H1 (cell line): Measurements from ENCODE around the gene PTPRD. TPM values are rescaled to one million over a fixed set of nuclear protein-coding genes. Genes with fewer than 3 reads are reported as not detected.

Experiments used
- CTCF ChIA-PET: fragments of 300-600 bp; sonication (Branson Sonifier 250); formaldehyde crosslinking; loops from one replicate; lab custom pipeline; 2021; ENCODE audit not compliant: partially characterized antibody; lab: Charles Lee
- POLR2A ChIA-PET: fragments of 300-600 bp; sonication (Branson Sonifier 250); formaldehyde crosslinking; loops from one replicate; lab custom pipeline; 2021; ENCODE audit warnings: inconsistent platforms; ENCODE audit not compliant: partially characterized antibody; lab: Charles Lee
- DNase-seq, 2 experiments: peaks; one replicate each; pipeline versions ENCODE4 v3.0.0 to v3.0.0-alpha.2; 2010 to 2022; ENCODE audit warnings: low spot score in 2 of 2, low read depth in 1 of 2, mixed read lengths in 1 of 2
- FAIRE-seq: peaks from 2 replicates; lab custom pipeline; 2011; peaks lifted over from hg19 to GRCh38; lab: Jason Lieb, UNC
- H2AFZ ChIP-seq: 2 replicates; pipeline ENCODE4 v1.8.1; 2012; ENCODE audit warnings: low read length, inconsistent platforms
- H2AK5ac ChIP-seq: 2 replicates; pipeline ENCODE4 v1.6.1; 2013; ENCODE audit warnings: low read depth, low read length
- H2BK120ac ChIP-seq: replicated peaks from 2 replicates; pipeline ENCODE3; 2013; ENCODE audit warnings: low read depth, low read length, inconsistent platforms
- H2BK12ac ChIP-seq: 2 replicates; pipeline ENCODE4 v1.6.1; 2013; ENCODE audit warnings: low read depth, low read length
- H2BK15ac ChIP-seq: 2 replicates; pipeline ENCODE4 v1.6.1; 2013; ENCODE audit warnings: low read length
- H2BK20ac ChIP-seq: 2 replicates; pipeline ENCODE4 v1.6.1; 2013; ENCODE audit warnings: low read length
- H2BK5ac ChIP-seq: 2 replicates; pipeline ENCODE4 v1.6.1; 2013; ENCODE audit warnings: low read depth, low read length
- H3K14ac ChIP-seq: 2 replicates; pipeline ENCODE4 v1.6.1; 2013; ENCODE audit warnings: inconsistent platforms; ENCODE audit not compliant: insufficient read length
- H3K18ac ChIP-seq: 2 replicates; pipeline ENCODE4 v1.6.1; 2013; ENCODE audit warnings: low read length; ENCODE audit errors: extremely low read depth
- H3K23ac ChIP-seq: 2 replicates; pipeline ENCODE4 v1.6.1; 2013; ENCODE audit warnings: inconsistent platforms; ENCODE audit not compliant: insufficient read length
- H3K23me2 ChIP-seq: 2 replicates; pipeline ENCODE4 v1.6.1; 2013; ENCODE audit warnings: low read depth, low read length
- H3K27ac ChIP-seq: 2 replicates; pipeline ENCODE4 v1.6.1; 2011; ENCODE audit warnings: low read depth, low read length, inconsistent platforms
- H3K27me3 ChIP-seq, 4 experiments: replicated peaks in 1 of 4; 1 replicate in 1 of 4; 2 replicates in 3 of 4; pipeline versions ENCODE4 v1.6.1 to v1.8.1; 2011 to 2013; ENCODE audit warnings: low read length in 3 of 4, mild to moderate bottlenecking in 3 of 4, inconsistent platforms in 2 of 4, mixed read lengths in 2 of 4, moderate library complexity in 1 of 4; ENCODE audit not compliant: control insufficient read depth in 3 of 4, insufficient read depth in 3 of 4; ENCODE audit errors: extremely low read depth in 1 of 4
- H3K36me3 ChIP-seq, 4 experiments: 2 replicates each; pipeline versions ENCODE4 v1.6.1 to v1.8.1; 2011 to 2013; ENCODE audit warnings: mild to moderate bottlenecking in 4 of 4, low read length in 3 of 4, moderate library complexity in 2 of 4, control low read depth in 1 of 4, inconsistent platforms in 1 of 4; ENCODE audit not compliant: insufficient read depth in 4 of 4, control insufficient read depth in 2 of 4
- H3K4ac ChIP-seq: replicated peaks from 2 replicates; pipeline ENCODE3; 2013; ENCODE audit warnings: low read length, low read depth, mixed read lengths, inconsistent platforms; ENCODE audit not compliant: insufficient read length
- H3K4me1 ChIP-seq, 4 experiments: replicated peaks in 1 of 4; 1 replicate in 1 of 4; 2 replicates in 3 of 4; pipeline versions ENCODE4 v1.6.1 to v1.8.1; 2011 to 2013; ENCODE audit warnings: low read length in 3 of 4, inconsistent platforms in 2 of 4, mixed read lengths in 1 of 4; ENCODE audit not compliant: insufficient read depth in 4 of 4, control insufficient read depth in 3 of 4
- H3K4me2 ChIP-seq, 2 experiments: 2 replicates each; pipeline versions ENCODE4 v1.6.1 to v1.8.1; 2011 to 2013; ENCODE audit warnings: low read depth in 2 of 2, low read length in 2 of 2, control low read depth in 1 of 2, inconsistent platforms in 1 of 2, mild to moderate bottlenecking in 1 of 2; ENCODE audit not compliant: insufficient read depth in 1 of 2
- H3K4me3 ChIP-seq, 4 experiments: fragments of 200-600, 300-600 bp in 1 of 4; sonication (generic), shearing (Covaris generic), sonication (Bioruptor Twin) in 1 of 4; 2 replicates each; pipeline versions ENCODE4 v1.5.1 to v1.8.1; 2011 to 2016; ENCODE audit warnings: low read length in 4 of 4, low read depth in 3 of 4, control low read depth in 2 of 4, inconsistent platforms in 2 of 4, mild to moderate bottlenecking in 2 of 4, mixed read lengths in 1 of 4, moderate library complexity in 1 of 4; ENCODE audit not compliant: insufficient read depth in 2 of 4; ENCODE audit errors: extremely low read depth in 1 of 4
- H3K56ac ChIP-seq: replicated peaks from 2 replicates; pipeline ENCODE3; 2013; ENCODE audit warnings: low read depth, mild to moderate bottlenecking, mixed read lengths, low read length, inconsistent platforms; ENCODE audit not compliant: insufficient read length
- H3K79me1 ChIP-seq: 2 replicates; pipeline ENCODE4 v1.6.1; 2013; ENCODE audit warnings: low read depth, low read length, control low read depth
- H3K79me2 ChIP-seq, 2 experiments: 2 replicates each; pipeline versions ENCODE4 v1.6.1 to v1.8.1; 2012 to 2013; ENCODE audit warnings: low read length in 2 of 2, mild to moderate bottlenecking in 2 of 2, inconsistent platforms in 1 of 2; ENCODE audit not compliant: insufficient read depth in 2 of 2, control insufficient read depth in 1 of 2
- H3K9ac ChIP-seq, 4 experiments: replicated peaks in 1 of 4; 1 replicate in 1 of 4; 2 replicates in 3 of 4; pipeline versions ENCODE4 v1.6.1 to v1.8.1; 2011 to 2013; ENCODE audit warnings: low read depth in 3 of 4, low read length in 3 of 4, control low read depth in 2 of 4, mild to moderate bottlenecking in 2 of 4, moderate library complexity in 2 of 4, inconsistent platforms in 1 of 4; ENCODE audit errors: extremely low read depth in 1 of 4
- H3K9me3 ChIP-seq, 2 experiments: 2 replicates each; pipeline versions ENCODE4 v1.6.1 to v1.8.1; 2012 to 2013; ENCODE audit warnings: mild to moderate bottlenecking in 2 of 2, moderate library complexity in 2 of 2, control low read depth in 1 of 2, inconsistent platforms in 1 of 2, low read depth in 1 of 2, low read length in 1 of 2, mixed read lengths in 1 of 2; ENCODE audit not compliant: insufficient read depth in 2 of 2
- H4K20me1 ChIP-seq, 2 experiments: replicated peaks in 1 of 2; 2 replicates each; pipeline versions ENCODE3 to v1.8.1; 2011 to 2013; ENCODE audit warnings: inconsistent platforms in 2 of 2, low read length in 2 of 2, mild to moderate bottlenecking in 1 of 2; ENCODE audit not compliant: insufficient read depth in 2 of 2, control insufficient read depth in 1 of 2
- H4K5ac ChIP-seq: 2 replicates; pipeline ENCODE4 v1.6.1; 2013; ENCODE audit warnings: low read length, low read depth, mixed read lengths, inconsistent platforms; ENCODE audit not compliant: insufficient read length
- H4K8ac ChIP-seq: 2 replicates; pipeline ENCODE4 v1.8.0; 2013; ENCODE audit warnings: mild to moderate bottlenecking, moderate library complexity, low read length, inconsistent platforms; ENCODE audit not compliant: insufficient read depth; ENCODE audit errors: extremely low read depth
- H4K91ac ChIP-seq: replicated peaks from 2 replicates; pipeline ENCODE3; 2013; ENCODE audit warnings: low read length, mixed read lengths, inconsistent platforms; ENCODE audit not compliant: insufficient read length
- BRCA1 ChIP-seq: IDR thresholded peaks from 2 replicates; pipeline ENCODE4 v1.6.1; 2012; ENCODE audit warnings: low read depth, low read length, improper control_type of control experiment
- CHD1 ChIP-seq: IDR thresholded peaks from 2 replicates; pipeline ENCODE4 v1.6.1; 2012; ENCODE audit warnings: low read depth, low read length, improper control_type of control experiment
- E2F6 ChIP-seq: IDR thresholded peaks from 2 replicates; pipeline ENCODE4 v1.6.1; 2012; ENCODE audit warnings: inconsistent platforms
- KDM4A ChIP-seq: IDR thresholded peaks from one replicate; pipeline ENCODE4 v1.7.1; 2012; ENCODE audit warnings: low read depth, mild to moderate bottlenecking, moderate library complexity, low read length, inconsistent platforms; ENCODE audit not compliant: severe bottlenecking
- POU5F1 ChIP-seq: IDR thresholded peaks from 2 replicates; pipeline ENCODE4 v1.6.1; 2011; ENCODE audit warnings: low read depth, mild to moderate bottlenecking, low read length, moderate library complexity
- SP4 ChIP-seq: IDR thresholded peaks from 2 replicates; pipeline ENCODE4 v1.6.1; 2012; ENCODE audit warnings: low read length, inconsistent platforms
- TAF7 ChIP-seq: optimal IDR thresholded peaks from 2 replicates; pipeline ENCODE3; 2011; ENCODE audit warnings: low read depth, mild to moderate bottlenecking, inconsistent platforms, low read length, moderate library complexity, borderline replicate concordance
- WGBS, 2 experiments: shearing (Covaris generic) in 1 of 2; methylation state at CpG; one replicate each; pipeline versions ENCODE4 v1.1.6 to v1.1.7; 2013 to 2015; ENCODE audit warnings: low lambda C conversion rate in 2 of 2, mixed read lengths in 2 of 2, inconsistent platforms in 1 of 2, low coverage in 1 of 2, missing lambda C conversion rate in 1 of 2; ENCODE audit not compliant: insufficient replicate concordance in 2 of 2, insufficient coverage in 1 of 2, insufficient read length in 1 of 2; ENCODE audit errors: extremely low coverage in 1 of 2, missing lambda C conversion rate in 1 of 2; 5-methylcytosine and 5-hydroxymethylcytosine counted together
- polyA plus RNA-seq, 7 experiments: library from polyadenylated mRNA; depleted of rRNA in 3 of 7; stranded (reverse) in 5 of 7; unstranded in 2 of 7; fragments of >200 nt in 5 of 7; fragments of 200-250 nt in 2 of 7; gene quantifications; 1 replicate in 5 of 7; 2 replicates in 1 of 7; 4 replicates in 1 of 7; pipeline versions ENCODE4 v1.2.1 to v1.2.3, GENCODE V29; 2011 to 2013; ENCODE audit warnings: missing spikeins in 2 of 7, mixed read lengths in 2 of 7
- total RNA-seq: library from RNA; stranded (reverse); fragmentation: NEBNext Ultra II Directional; extraction: Animal tissue kit (Norgen Biotek cat#: 25700); gene quantifications from 2 replicates; pipeline ENCODE4 v1.2.1, GENCODE V29; 2021

PTPRD gene
- total and polyA plus RNA-seq, 2 of the 8 experiments (the other 6 are each of a cell fraction or from before 2014, with no cell fraction given): 17.2 to 77.0 TPM

GRCh38 chr9:10252174-10252573 lies 360.6 kb downstream of the PTPRD start:
- Histone ChIP-seq H3K4me3 (no peak overlapping the region), H2BK15ac (no peak overlapping the region), H3K27me3 (no peaks in the 10 kb centered on the region), H4K5ac (no peak overlapping the region), H4K8ac (no peak overlapping the region), H2BK5ac (no peak overlapping the region), H3K18ac (no peak overlapping the region), H3K9me3 (no peaks in the 10 kb centered on the region), H3K4me2 (no peak overlapping the region), H3K14ac (no peak overlapping the region), H3K23me2 (no peaks in the 10 kb centered on the region), H3K4ac (no peak overlapping the region), H4K91ac (no peak overlapping the region), H2BK12ac (no peak overlapping the region), H4K20me1 (no peaks in the 10 kb centered on the region), H3K9ac (no peak overlapping the region), H2AK5ac (no peak overlapping the region), H3K36me3 (no peaks in the 10 kb centered on the region), H3K56ac (no peak overlapping the region), H3K79me2 (no peaks in the 10 kb centered on the region), H3K27ac (no peak overlapping the region), H2AFZ (no peak overlapping the region), H2BK120ac (no peak overlapping the region), H3K4me1 (no peaks in the 10 kb centered on the region), H2BK20ac (no peak overlapping the region), H3K23ac (no peak overlapping the region), H3K79me1 (no peaks in the 10 kb centered on the region)
- FAIRE-seq: no peak
- CTCF ChIA-PET: no interaction called here
- no peak for DNase-seq
- POLR2A ChIA-PET: no interaction called here
- 97% methylated on average over 2 of the region's 2 CpGs; no CpG with 5 or more reads in 1 of the 2 experiments for WGBS, 2 experiments
- TF ChIP-seq CHD1: no peak
- TF ChIP-seq BRCA1: no peak
- no peak for TF ChIP-seq TAF7
- no peak for TF ChIP-seq POU5F1
- TF ChIP-seq KDM4A: no peak
- no peak for TF ChIP-seq SP4
- no peak for TF ChIP-seq E2F6
